Activated CD4-positive, alpha-beta T cell treated with anti-CD3 and anti-CD28 coated beads, Interleukin-2, amount 10 ng/mL, durations not matched to agents 7 days and 5 days (primary cell): ENCODE measurements around the gene C1QTNF9. TPM values are rescaled to one million over a fixed set of nuclear protein-coding genes. Genes with fewer than 3 reads are reported as not detected.

ENCODE experiments used
- CTCF ChIA-PET: fragments of 350-600 bp; sonication (Branson Sonifier 250); formaldehyde crosslinking; loops from one replicate; lab custom pipeline; 2021; ENCODE audit warnings: antibody characterized with exemption; lab: Charles Lee
- POLR2A ChIA-PET: fragments of 350-600 bp; sonication (Branson Sonifier 250); formaldehyde crosslinking; loops from one replicate; lab custom pipeline; 2021; ENCODE audit warnings: antibody characterized with exemption; lab: Charles Lee
- DNase-seq: peaks from one replicate; pipeline ENCODE4 v3.0.0-alpha.2; 2020
- H3K27ac Mint-ChIP-seq: one replicate; pipeline ENCODE4 v1.8.0; 2021; ENCODE audit warnings: mild to moderate bottlenecking, moderate library complexity, mixed read lengths
- H3K27me3 Mint-ChIP-seq: one replicate; pipeline ENCODE4 v1.8.0; 2021; ENCODE audit warnings: mixed read lengths
- H3K36me3 Mint-ChIP-seq: one replicate; pipeline ENCODE4 v1.8.0; 2021; ENCODE audit warnings: low read depth, mixed read lengths
- H3K4me1 Mint-ChIP-seq: one replicate; pipeline ENCODE4 v1.8.0; 2021; ENCODE audit warnings: mixed read lengths
- H3K4me3 Mint-ChIP-seq: one replicate; pipeline ENCODE4 v1.8.0; 2021; ENCODE audit warnings: mild to moderate bottlenecking, moderate library complexity, mixed read lengths
- H3K9me3 Mint-ChIP-seq: one replicate; pipeline ENCODE4 v1.8.0; 2021; ENCODE audit warnings: mixed read lengths
- total RNA-seq, 2 experiments: library from RNA; stranded (reverse); gene quantifications; one replicate each; pipeline ENCODE4 v1.2.3, GENCODE V29; 2021

The C1QTNF9 gene
- total RNA-seq, 2 experiments from 2014 or later, result 0.10 TPM; not detected in 1

DNA sequence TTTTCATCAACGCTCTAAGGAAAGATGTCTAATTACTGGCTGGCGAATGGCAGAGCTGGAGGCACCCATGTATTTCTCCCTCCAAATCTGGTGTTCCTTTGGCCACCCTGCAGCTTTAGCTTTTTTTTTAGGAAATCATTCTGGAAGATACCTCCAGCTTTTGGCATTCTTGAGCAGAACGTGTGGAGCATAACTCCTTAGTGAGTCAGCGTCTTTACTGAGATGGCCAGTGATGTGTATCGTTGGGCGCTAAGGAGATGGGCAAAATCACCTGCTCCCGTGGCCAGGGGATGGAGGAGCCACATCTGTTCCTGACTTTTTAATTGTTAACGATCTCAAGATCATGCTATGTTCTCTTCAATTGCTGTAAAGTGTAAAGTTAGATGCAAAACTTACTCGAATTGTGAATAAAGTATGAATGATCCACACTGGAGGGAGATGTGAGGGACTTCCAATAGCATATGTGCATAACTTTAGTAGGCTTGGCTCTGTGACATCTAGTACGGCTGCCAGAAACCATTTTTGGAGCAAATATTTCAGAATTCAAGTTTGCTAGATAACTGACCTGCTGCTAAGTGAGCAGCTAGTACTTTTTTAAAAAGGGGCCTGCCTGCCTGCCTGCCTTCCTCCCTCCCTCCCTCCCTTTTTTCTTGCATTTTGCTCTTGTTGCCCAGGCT, 24.4 kb upstream of the C1QTNF9 start:
- POLR2A ChIA-PET, result no interaction called here
- Mint-ChIP-seq H3K4me3 (no peak overlapping the region), H3K27ac (no peak overlapping the region), H3K27me3 (no peaks in the 10 kb centered on the region), H3K9me3 (no peaks in the 10 kb centered on the region), H3K36me3 (peaks cover 59% of the 10 kb centered on the region), H3K4me1 (peaks cover 14% of the 10 kb centered on the region)
- no peak for DNase-seq
- CTCF ChIA-PET, result interaction anchor here (0.7 to 1.0 kb wide), 2 partner anchors 232 to 318 kb away, joined by 3 read pairs; no protein-coding TSS in a partner anchor

DNA sequence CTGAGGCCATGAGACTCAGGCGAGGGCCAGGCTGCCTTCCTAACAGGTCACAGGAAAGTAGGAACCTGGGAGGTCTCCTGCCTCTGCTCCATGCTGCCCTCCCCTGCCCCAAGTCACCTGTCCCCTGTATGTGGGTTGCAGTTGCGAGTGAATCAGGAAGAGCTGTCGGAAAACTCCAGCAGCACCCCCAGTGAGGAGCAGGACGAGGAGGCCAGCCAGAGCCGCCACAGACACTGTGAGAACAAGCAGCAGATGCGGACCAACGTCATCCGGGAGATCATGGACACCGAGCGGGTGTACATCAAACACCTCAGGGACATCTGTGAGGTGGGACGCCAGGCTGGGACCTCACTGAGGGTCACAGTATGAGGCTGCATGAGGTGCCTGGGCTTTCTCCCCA, 22.8 kb upstream of the C1QTNF9 start:
- DNase-seq, result no peak
- Mint-ChIP-seq H3K27ac (no peak overlapping the region), H3K4me3 (no peak overlapping the region), H3K27me3 (no peaks in the 10 kb centered on the region), H3K4me1 (peaks cover 4% of the 10 kb centered on the region), H3K9me3 (no peaks in the 10 kb centered on the region), H3K36me3 (peaks cover 66% of the 10 kb centered on the region)
- POLR2A ChIA-PET, result no interaction called here
- CTCF ChIA-PET, result no interaction called here

DNA sequence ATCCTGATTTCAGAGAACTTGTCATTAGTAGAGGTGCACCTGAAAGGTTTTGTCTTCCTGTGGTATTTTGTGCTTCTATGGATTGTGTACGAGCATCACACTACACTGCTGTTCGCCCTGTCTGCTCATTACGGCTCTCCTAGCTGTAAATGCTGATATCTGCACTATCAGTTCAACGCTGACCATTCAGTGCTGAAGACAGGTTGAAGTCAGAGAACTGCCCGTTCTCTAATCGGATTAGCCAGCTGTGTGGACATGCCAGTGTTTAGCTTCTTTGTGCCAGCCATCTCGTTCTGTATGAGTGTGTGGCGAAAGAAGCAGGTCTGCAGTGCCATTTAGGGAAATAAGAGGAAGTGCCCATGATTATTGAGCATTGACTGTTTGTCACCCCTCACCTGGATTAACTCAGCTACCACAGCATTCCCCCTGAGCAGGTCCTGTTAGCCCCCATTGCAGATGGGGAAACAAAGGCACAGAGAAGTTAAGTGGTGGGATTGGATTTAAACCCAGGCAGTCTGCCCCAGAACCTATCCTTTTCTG, 21.6 kb upstream of the C1QTNF9 start:
- Mint-ChIP-seq H3K4me1 (peaks cover under 1% of the 10 kb centered on the region), H3K4me3 (no peak overlapping the region), H3K36me3 (peaks cover 67% of the 10 kb centered on the region), H3K27ac (no peak overlapping the region), H3K27me3 (no peaks in the 10 kb centered on the region), H3K9me3 (no peaks in the 10 kb centered on the region)
- DNase-seq, result no peak
- POLR2A ChIA-PET, result no interaction called here
- CTCF ChIA-PET, result interaction anchor here (1.3 kb wide), 1 partner anchor 10 kb away, joined by 3 read pairs; no protein-coding TSS in a partner anchor

DNA sequence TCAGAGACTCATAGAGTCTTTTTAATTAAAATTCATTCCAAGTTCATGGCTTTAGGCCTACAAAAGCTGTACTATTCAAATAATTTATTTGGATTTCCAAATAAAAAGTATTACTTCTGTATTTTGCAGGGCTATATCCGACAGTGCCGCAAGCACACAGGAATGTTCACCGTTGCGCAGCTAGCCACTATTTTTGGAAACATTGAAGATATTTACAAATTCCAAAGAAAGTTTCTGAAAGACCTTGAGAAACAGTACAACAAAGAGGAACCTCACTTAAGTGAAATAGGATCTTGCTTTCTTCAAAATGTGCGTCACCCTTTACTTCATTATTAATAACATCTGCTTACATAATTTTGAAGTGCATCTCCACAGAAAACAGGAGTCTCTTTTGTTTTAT, 20.5 kb upstream of the C1QTNF9 start:
- Mint-ChIP-seq H3K27me3 (no peaks in the 10 kb centered on the region), H3K4me3 (no peak overlapping the region), H3K36me3 (peaks cover 67% of the 10 kb centered on the region), H3K9me3 (no peaks in the 10 kb centered on the region), H3K4me1 (no peaks in the 10 kb centered on the region), H3K27ac (no peak overlapping the region)
- ChIA-PET POLR2A (no interaction called here), CTCF (interaction anchor here (1.3 kb wide), 1 partner anchor 9 kb away, joined by 3 read pairs; no protein-coding TSS in a partner anchor)
- DNase-seq, result no peak

DNA sequence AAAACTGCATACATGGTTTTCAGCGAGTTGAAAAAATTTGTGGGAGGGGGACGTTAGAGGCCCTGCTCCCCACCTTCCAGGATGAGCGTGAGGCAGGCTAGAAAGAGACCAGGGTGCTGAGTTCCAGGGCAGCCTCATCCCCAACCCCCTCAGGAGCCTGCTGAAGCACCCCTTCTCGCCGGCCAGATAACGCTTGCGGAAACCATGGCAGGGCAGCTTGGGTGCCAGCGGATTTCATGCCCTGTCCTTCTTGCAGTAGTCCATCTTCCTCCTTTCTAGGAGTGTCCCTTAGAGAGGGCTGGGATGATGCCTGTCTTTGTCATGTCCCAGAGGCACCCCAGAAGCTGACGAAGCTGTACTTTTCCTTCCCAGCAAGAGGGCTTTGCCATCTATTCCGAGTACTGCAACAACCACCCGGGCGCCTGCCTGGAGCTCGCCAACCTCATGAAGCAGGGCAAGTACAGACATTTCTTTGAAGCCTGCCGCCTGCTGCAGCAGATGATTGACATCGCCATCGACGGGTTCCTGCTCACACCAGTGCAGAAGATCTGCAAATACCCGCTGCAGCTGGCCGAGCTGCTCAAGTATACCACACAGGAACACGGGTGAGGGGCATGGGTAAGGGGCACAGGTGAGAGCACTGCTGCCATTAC, 19.0 kb upstream of the C1QTNF9 start:
- H3K27ac Mint-ChIP-seq, result no peak overlapping the region
- DNase-seq, result no peak
- H3K4me1 Mint-ChIP-seq, result no peaks in the 10 kb centered on the region
- H3K36me3 Mint-ChIP-seq, result peaks cover 66% of the 10 kb centered on the region
- POLR2A ChIA-PET, result no interaction called here
- CTCF ChIA-PET, result interaction anchor here (1.2 kb wide), 1 partner anchor 20 kb away, joined by 3 read pairs; no protein-coding TSS in a partner anchor
- no peak overlapping the region for H3K4me3 Mint-ChIP-seq
- H3K27me3 Mint-ChIP-seq, result no peaks in the 10 kb centered on the region
- no peaks in the 10 kb centered on the region for H3K9me3 Mint-ChIP-seq

DNA sequence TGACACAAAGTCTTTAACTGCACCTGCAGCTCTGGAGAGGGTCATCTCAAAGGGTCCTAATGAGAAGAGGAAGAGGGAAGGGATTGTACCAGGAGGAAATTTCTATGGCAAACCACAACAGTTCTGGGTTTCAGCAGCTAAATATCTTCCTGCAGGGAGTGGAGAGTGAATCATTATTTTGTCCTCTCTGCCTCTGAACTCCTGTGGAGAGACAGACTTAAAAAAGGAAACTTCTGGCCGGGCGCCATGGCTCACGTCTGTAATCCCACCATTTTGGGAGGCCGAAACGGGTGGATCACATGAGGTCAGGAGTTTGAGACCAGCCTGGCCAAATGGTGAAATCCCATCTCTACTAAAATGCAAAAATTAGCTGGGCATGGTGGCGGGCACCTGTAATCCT, 16.9 kb upstream of the C1QTNF9 start:
- DNase-seq, result no peak
- POLR2A ChIA-PET, result no interaction called here
- Mint-ChIP-seq H3K9me3 (no peaks in the 10 kb centered on the region), H3K36me3 (peaks cover 72% of the 10 kb centered on the region), H3K27me3 (no peaks in the 10 kb centered on the region), H3K4me3 (no peak overlapping the region), H3K27ac (no peak overlapping the region), H3K4me1 (no peaks in the 10 kb centered on the region)
- CTCF ChIA-PET, result interaction anchor here (1.4 kb wide), 1 partner anchor 10 kb away, joined by 3 read pairs; no protein-coding TSS in a partner anchor

DNA sequence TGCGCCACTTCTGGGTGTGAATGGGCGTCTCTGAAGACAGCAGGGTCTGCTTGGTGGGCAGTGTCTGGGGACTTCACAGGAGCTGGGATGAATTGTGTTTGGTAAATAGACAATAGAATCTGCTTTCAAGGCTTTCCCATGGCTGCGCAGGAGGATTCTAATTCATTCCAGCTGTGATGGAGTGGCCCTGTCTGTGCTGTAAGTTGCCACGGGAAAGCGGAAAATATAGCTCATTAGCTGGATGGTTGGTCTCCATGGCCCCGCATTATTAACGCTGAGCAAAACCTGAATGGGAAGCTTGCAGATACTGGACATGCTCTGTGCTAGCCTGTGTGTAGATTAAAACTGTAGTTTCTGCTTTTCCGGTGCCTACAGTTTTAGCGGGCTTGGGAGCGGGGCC, 15.6 kb upstream of the C1QTNF9 start:
- POLR2A ChIA-PET, result no interaction called here
- CTCF ChIA-PET, result no interaction called here
- Mint-ChIP-seq H3K9me3 (no peaks in the 10 kb centered on the region), H3K4me1 (no peaks in the 10 kb centered on the region), H3K27me3 (no peaks in the 10 kb centered on the region), H3K36me3 (peaks cover 74% of the 10 kb centered on the region), H3K4me3 (no peak overlapping the region), H3K27ac (no peak overlapping the region)
- no peak for DNase-seq

DNA sequence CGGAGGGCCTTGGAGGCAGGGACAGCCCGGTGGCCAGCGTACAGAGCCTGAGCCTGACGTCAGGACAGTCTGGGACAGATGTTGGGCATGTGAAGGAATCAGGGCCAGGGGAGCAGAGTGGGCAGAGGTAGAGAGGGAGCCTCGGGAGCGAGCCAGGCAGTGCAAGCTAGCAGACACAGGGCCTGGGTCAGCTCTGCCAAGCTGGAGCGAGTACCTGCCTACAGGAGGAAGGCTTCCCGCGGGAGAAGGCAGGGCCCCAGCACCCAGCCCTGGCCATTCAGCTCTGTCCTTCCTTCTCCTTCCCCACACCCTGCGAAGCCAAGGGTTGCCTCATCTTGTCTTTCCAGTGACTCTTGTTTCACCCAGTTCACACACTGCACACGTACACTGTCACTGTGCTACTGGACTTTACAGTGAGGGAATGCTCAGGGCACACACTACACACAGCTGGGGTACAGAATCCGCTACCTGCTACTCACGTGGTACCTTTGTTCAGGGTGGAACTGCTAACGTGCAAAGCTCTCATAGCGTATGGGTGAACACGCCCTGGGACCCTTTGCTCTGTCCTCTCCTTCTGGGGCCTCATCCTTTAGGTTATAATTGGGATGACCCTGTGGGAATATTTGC, 9.8 kb upstream of the C1QTNF9 start:
- Mint-ChIP-seq H3K4me1 (no peaks in the 10 kb centered on the region), H3K27me3 (no peaks in the 10 kb centered on the region), H3K9me3 (no peaks in the 10 kb centered on the region), H3K4me3 (no peak overlapping the region), H3K27ac (no peak overlapping the region), H3K36me3 (peaks cover 82% of the 10 kb centered on the region)
- DNase-seq, result no peak
- POLR2A ChIA-PET, result no interaction called here
- CTCF ChIA-PET, result interaction anchor here (1.6 kb wide), 1 partner anchor 18 kb away, joined by 4 read pairs; no protein-coding TSS in a partner anchor

DNA sequence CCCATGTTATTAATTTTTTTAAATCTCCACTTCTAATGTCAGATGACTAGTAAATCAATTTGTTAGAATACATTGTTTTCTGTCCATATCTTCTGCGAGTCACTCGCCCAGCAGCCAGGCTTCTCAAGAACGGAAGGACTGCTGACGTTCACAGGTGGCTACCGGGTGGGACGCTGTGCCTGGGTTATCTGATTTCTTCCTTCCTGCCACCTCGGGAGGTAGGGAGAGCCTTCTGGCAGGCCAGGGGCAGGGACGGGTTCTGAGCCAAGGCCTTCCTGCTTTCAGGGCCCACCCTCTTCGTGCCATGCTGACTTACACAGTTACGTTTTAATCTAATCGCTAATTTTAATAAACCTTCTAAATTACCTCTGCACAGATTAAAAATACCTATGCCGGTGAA, 7.9 kb upstream of the C1QTNF9 start:
- no peak overlapping the region for H3K27ac Mint-ChIP-seq
- CTCF ChIA-PET, result no interaction called here

DNA sequence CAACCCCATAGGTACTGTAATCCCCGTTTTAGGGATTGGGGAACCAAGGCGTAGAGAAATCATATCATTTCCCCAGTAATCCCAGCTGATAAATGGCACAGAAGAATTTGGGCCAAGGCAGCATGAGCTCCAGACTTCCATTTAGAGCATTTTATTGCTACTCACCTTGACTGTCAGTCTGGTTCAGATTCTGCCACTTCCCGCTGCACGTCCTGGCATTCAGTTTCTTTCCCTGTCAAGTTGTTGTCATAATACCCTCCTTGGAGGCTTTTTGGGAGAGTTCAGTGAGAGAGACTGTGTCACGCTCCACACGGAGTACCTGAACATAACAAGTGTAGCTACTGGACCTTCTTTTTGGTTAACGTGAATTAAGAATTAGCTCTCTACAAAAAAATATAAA, 7.5 kb upstream of the C1QTNF9 start:
- Mint-ChIP-seq H3K9me3 (no peaks in the 10 kb centered on the region), H3K27me3 (no peaks in the 10 kb centered on the region), H3K36me3 (peaks cover 81% of the 10 kb centered on the region), H3K4me3 (no peak overlapping the region), H3K27ac (no peak overlapping the region), H3K4me1 (no peaks in the 10 kb centered on the region)
- ChIA-PET POLR2A (no interaction called here), CTCF (no interaction called here)
- no peak for DNase-seq

More for the DNA sequence above, 7.9 kb upstream of the C1QTNF9 start:
- H3K4me3 Mint-ChIP-seq, result no peak overlapping the region
- no peaks in the 10 kb centered on the region for H3K27me3 Mint-ChIP-seq
- no peaks in the 10 kb centered on the region for H3K9me3 Mint-ChIP-seq
- POLR2A ChIA-PET, result no interaction called here
- no peaks in the 10 kb centered on the region for H3K4me1 Mint-ChIP-seq
- no peak for DNase-seq
- peaks cover 85% of the 10 kb centered on the region for H3K36me3 Mint-ChIP-seq

DNA sequence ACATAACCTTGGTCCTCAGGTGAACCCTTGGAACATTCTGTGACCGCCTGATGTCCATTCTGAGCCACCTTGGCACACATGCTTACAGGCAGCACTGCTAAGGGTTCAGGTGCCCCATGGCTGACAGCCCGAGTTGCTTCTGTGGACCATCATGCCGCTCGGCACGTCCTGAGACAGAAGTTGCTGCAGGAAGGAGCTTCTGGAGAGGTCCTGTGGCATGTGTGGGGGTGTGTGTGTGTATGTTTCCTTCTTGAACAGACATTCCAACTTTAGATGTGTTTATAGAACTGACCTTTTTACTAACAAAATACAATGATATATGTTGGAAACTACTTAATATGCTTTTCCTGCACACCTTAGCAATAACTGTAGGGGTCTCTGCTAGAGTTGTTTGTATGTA, 4.8 kb upstream of the C1QTNF9 start:
- CTCF ChIA-PET, result no interaction called here
- no peaks in the 10 kb centered on the region for H3K27me3 Mint-ChIP-seq
- H3K4me1 Mint-ChIP-seq, result no peaks in the 10 kb centered on the region
- no peak for DNase-seq
- no peaks in the 10 kb centered on the region for H3K9me3 Mint-ChIP-seq
- POLR2A ChIA-PET, result no interaction called here
- peaks cover 55% of the 10 kb centered on the region for H3K36me3 Mint-ChIP-seq
- no peak overlapping the region for H3K4me3 Mint-ChIP-seq
- H3K27ac Mint-ChIP-seq, result no peak overlapping the region

DNA sequence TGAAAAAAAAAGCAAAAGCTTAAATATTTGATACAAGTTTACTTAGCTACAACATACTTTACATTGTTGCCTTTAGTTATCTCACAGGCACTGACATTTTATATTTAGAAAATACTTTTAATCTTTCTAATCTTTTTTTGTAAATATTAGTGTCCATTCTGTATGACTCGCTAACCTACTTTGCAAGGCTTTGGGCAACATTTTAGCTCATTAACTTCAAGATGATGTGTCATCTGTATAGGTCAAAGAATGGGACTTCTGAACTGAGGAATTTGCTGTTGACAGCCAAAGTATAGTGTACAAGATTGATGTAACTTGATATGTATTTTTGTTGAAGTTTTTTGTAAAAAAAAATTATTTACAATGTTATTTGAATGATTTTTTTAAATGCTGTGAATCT, 2.7 kb upstream of the C1QTNF9 start:
- H3K4me1 Mint-ChIP-seq, result no peaks in the 10 kb centered on the region
- ChIA-PET CTCF (interaction anchor here (0.9 to 1.4 kb wide), 2 partner anchors 9 to 76 kb away, joined by 3 read pairs; no protein-coding TSS in a partner anchor), POLR2A (no interaction called here)
- no peak overlapping the region for H3K4me3 Mint-ChIP-seq
- peaks cover 35% of the 10 kb centered on the region for H3K36me3 Mint-ChIP-seq
- H3K9me3 Mint-ChIP-seq, result no peaks in the 10 kb centered on the region
- DNase-seq, result no peak
- H3K27ac Mint-ChIP-seq, result no peak overlapping the region
- no peaks in the 10 kb centered on the region for H3K27me3 Mint-ChIP-seq
